Gastroesophageal sphincter (tissue), 3 donors: ENCODE data around the gene PTS.

ENCODE experiments used
- EP300 ChIP-seq: sonication (generic); formaldehyde crosslinking; IDR thresholded peaks from one replicate; pipeline ENCODE4 v1.6.1; 2017; ENCODE audit warnings: antibody characterized with exemption, mild to moderate bottlenecking
- POLR2A ChIP-seq, 2 donors: fragments of 450-650 bp; IDR thresholded peaks; one replicate each; pipeline ENCODE4 v1.6.1; 2017; ENCODE audit warnings: antibody characterized with exemption in 2 of 2, mild to moderate bottlenecking in 2 of 2, moderate library complexity in 1 of 2
- POLR2AphosphoS5 ChIP-seq: sonication (generic); formaldehyde crosslinking; IDR thresholded peaks from one replicate; pipeline ENCODE4 v1.6.1; 2017; ENCODE audit warnings: antibody characterized with exemption
- TF ChIP-seq, protein P1 (sequence below), 4 experiments: fragments of 200-600 bp in 2 of 4; fragments of 450-650 bp in 2 of 4; sonication (generic) in 1 of 4; IDR thresholded peaks; one replicate each; pipeline ENCODE4 v1.5.1; 2017 to 2019; ENCODE audit warnings: antibody characterized with exemption in 4 of 4, mild to moderate bottlenecking in 2 of 4, moderate library complexity in 2 of 4

DNA sequence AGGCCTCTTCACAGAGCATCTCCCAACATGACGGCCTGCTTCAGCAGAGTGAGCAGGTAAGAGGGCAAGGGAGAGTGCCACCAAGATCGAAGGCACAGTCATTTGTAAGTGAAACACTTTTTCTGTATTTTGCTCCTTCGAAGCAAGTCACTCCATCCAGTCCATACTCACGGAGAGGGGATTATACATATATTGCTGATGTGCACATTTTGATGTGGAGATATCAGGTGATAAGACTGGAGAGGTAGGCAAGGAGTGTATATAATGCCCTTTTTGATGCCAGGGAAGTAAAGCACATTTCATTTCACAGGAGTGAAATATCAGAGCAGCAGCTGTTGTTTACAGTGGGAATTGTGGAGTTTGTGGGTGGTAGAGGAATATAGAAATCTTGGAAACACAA lies 11.2 kb downstream of the PTS start:
- TF ChIP-seq POLR2A (IDR thresholded peaks at IDR 0.05) = no peak
- TF ChIP-seq, protein P1, sequence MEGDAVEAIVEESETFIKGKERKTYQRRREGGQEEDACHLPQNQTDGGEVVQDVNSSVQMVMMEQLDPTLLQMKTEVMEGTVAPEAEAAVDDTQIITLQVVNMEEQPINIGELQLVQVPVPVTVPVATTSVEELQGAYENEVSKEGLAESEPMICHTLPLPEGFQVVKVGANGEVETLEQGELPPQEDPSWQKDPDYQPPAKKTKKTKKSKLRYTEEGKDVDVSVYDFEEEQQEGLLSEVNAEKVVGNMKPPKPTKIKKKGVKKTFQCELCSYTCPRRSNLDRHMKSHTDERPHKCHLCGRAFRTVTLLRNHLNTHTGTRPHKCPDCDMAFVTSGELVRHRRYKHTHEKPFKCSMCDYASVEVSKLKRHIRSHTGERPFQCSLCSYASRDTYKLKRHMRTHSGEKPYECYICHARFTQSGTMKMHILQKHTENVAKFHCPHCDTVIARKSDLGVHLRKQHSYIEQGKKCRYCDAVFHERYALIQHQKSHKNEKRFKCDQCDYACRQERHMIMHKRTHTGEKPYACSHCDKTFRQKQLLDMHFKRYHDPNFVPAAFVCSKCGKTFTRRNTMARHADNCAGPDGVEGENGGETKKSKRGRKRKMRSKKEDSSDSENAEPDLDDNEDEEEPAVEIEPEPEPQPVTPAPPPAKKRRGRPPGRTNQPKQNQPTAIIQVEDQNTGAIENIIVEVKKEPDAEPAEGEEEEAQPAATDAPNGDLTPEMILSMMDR (IDR thresholded peaks at IDR 0.05) = no peak
- TF ChIP-seq POLR2AphosphoS5 = no peak
- no peak for TF ChIP-seq EP300
